Gastrocnemius medialis (tissue), 4 donors: ENCODE measurements around the gene PHLDB2. TPM values are rescaled to one million over a fixed set of nuclear protein-coding genes. Genes with fewer than 3 reads are reported as not detected.

Experiments
- ATAC-seq, 2 donors: fragments of 150-250 bp; one replicate each; pipeline ENCODE4 v1.9.1; 2016
- DNase-seq, 2 donors: peaks; one replicate each; pipeline ENCODE4 v3.0.0-alpha.2; 2019
- H3K27ac ChIP-seq, 4 donors: fragments of 200-600 bp; sonication (generic); 1 replicate in 1 of 4; 2 replicates in 3 of 4; pipeline ENCODE4 v1.5.1; 2016 to 2018; ENCODE audit warnings: mild to moderate bottlenecking in 2 of 4, moderate library complexity in 1 of 4
- H3K27me3 ChIP-seq, 3 donors: fragments of 200-600 bp; sonication (generic) in 2 of 3; 1 replicate in 1 of 3; 2 replicates in 2 of 3; pipeline versions ENCODE4 v1.5.1 to v1.6.0; 2016 to 2019; ENCODE audit warnings: mild to moderate bottlenecking in 1 of 3, moderate library complexity in 1 of 3
- H3K36me3 ChIP-seq, 2 donors: fragments of 200-600 bp; sonication (generic) in 1 of 2; one replicate each; pipeline ENCODE4 v1.5.1; 2017 to 2018
- H3K4me1 ChIP-seq, 2 donors: fragments of 200-600 bp; sonication (generic) in 1 of 2; one replicate each; pipeline ENCODE4 v1.5.1; 2016 to 2017; ENCODE audit warnings: mild to moderate bottlenecking in 2 of 2
- H3K4me3 ChIP-seq, 4 donors: fragments of 200-600 bp; sonication (generic) in 3 of 4; 1 replicate in 1 of 4; 2 replicates in 3 of 4; pipeline ENCODE4 v1.5.1; 2016 to 2019; ENCODE audit warnings: mild to moderate bottlenecking in 2 of 4
- H3K9me3 ChIP-seq, 3 donors: fragments of 200-600 bp; sonication (generic) in 2 of 3; 1 replicate in 1 of 3; 2 replicates in 2 of 3; pipeline ENCODE4 v1.5.1; 2016 to 2019
- POLR2A ChIP-seq, 2 donors: fragments of 450-650 bp; IDR thresholded peaks; one replicate each; pipeline ENCODE4 v1.6.1; 2017; ENCODE audit warnings: antibody characterized with exemption in 2 of 2, mild to moderate bottlenecking in 2 of 2, moderate library complexity in 2 of 2
- in situ Hi-C, 4 donors: fragments of 200-750 bp; cut with MboI; loops; one replicate each; pipeline versions ENCODE4 v1.15.0 to v1.8.0; 2017; ENCODE audit warnings: low sequenced_read_pairs in 4 of 4
- intact Hi-C: fragments of 100-400 bp; cut with DNase I; formaldehyde crosslinking; loops from one replicate; pipeline ENCODE4 v1.15.1; 2023; ENCODE audit warnings: low total_unique reads
- total RNA-seq, 4 donors: library from RNA; depleted of rRNA; stranded (reverse); fragments of >200 nt; gene quantifications; one replicate each; pipeline versions ENCODE4 v1.1.0 to v1.2.3, GENCODE V29; 2016
- TF ChIP-seq, protein P1 (sequence below), 5 experiments: fragments of 450-650 bp in 3 of 5; fragments of 200-600 bp in 2 of 5; sonication (generic) in 2 of 5; IDR thresholded peaks in 4 of 5; conservative IDR thresholded peaks in 1 of 5; 1 replicate in 4 of 5; 2 replicates in 1 of 5; pipeline ENCODE4 v1.5.1; 2016 to 2019; ENCODE audit warnings: antibody characterized with exemption in 5 of 5, mild to moderate bottlenecking in 3 of 5, moderate library complexity in 3 of 5

The PHLDB2 gene
- total RNA-seq, 4 donors from 2014 or later = 3.0 to 7.2 (median 4.0) TPM

DNA sequence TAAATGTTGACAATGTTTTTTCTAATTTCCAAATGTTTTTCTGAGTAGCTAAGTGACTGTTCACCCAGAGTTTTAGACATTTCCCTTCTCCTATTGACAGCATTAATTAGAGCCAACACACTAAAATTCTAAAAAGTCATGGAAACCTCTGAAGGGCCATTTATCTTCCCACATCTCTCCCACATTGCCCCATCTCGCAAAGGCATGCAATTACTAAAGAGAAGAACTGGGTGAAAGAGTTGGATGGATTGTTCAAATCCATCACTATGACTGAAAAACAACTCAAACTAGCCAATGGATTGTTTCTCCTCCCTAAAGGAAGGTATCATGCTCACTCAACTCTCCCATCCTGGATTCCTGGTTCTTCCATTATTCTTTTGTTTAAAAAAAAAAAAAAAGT lies 30.0 kb upstream of the PHLDB2 start:
- no peak overlapping the region for H3K4me3 ChIP-seq
- ATAC-seq (no peak), DNase-seq (no peak)
- intact Hi-C loops (no loop called here), in situ Hi-C loops (no loop called here)
- H3K36me3 ChIP-seq = no peaks in the 10 kb centered on the region
- TF ChIP-seq, protein P1, sequence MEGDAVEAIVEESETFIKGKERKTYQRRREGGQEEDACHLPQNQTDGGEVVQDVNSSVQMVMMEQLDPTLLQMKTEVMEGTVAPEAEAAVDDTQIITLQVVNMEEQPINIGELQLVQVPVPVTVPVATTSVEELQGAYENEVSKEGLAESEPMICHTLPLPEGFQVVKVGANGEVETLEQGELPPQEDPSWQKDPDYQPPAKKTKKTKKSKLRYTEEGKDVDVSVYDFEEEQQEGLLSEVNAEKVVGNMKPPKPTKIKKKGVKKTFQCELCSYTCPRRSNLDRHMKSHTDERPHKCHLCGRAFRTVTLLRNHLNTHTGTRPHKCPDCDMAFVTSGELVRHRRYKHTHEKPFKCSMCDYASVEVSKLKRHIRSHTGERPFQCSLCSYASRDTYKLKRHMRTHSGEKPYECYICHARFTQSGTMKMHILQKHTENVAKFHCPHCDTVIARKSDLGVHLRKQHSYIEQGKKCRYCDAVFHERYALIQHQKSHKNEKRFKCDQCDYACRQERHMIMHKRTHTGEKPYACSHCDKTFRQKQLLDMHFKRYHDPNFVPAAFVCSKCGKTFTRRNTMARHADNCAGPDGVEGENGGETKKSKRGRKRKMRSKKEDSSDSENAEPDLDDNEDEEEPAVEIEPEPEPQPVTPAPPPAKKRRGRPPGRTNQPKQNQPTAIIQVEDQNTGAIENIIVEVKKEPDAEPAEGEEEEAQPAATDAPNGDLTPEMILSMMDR (IDR thresholded peaks at IDR 0.05 in 4 of 5, conservative IDR thresholded peaks at IDR 0.05 in 1 of 5) = no peak
- TF ChIP-seq POLR2A (IDR thresholded peaks at IDR 0.05) = no peak
- H3K27me3 ChIP-seq = no peaks in the 10 kb centered on the region
- H3K4me1 ChIP-seq = no peaks in the 10 kb centered on the region
- H3K27ac ChIP-seq = no peak overlapping the region
- no peaks in the 10 kb centered on the region for H3K9me3 ChIP-seq

DNA sequence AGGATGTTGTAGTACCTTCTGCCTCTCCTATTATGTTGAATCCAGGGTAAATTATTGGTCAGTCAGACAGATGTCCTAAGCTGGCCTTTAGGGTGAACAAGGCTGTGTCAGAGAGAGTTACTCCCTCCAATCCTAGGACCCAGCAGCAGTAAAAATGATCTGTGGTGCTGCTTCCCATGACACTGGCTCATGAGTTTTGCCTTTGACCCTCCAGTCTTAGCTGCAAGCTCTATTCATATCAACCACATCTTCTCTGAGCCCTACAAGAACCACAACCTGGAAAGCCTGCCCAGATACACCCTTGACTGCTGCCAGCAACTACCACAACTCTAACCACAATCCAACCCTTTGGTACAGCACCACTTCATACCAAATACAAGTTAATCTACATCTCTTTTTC lies 27.2 kb upstream of the PHLDB2 start:
- H3K27ac ChIP-seq = no peak overlapping the region
- H3K4me1 ChIP-seq = no peaks in the 10 kb centered on the region
- in situ Hi-C loops = no loop called here
- H3K27me3 ChIP-seq = no peaks in the 10 kb centered on the region
- DNase-seq = no peak
- no peaks in the 10 kb centered on the region for H3K9me3 ChIP-seq
- TF ChIP-seq, protein P1 (IDR thresholded peaks at IDR 0.05 in 4 of 5, conservative IDR thresholded peaks at IDR 0.05 in 1 of 5) = no peak
- TF ChIP-seq POLR2A (IDR thresholded peaks at IDR 0.05) = no peak
- no peaks in the 10 kb centered on the region for H3K36me3 ChIP-seq
- intact Hi-C loops = no loop called here
- ATAC-seq = no peak
- no peak overlapping the region for H3K4me3 ChIP-seq

DNA sequence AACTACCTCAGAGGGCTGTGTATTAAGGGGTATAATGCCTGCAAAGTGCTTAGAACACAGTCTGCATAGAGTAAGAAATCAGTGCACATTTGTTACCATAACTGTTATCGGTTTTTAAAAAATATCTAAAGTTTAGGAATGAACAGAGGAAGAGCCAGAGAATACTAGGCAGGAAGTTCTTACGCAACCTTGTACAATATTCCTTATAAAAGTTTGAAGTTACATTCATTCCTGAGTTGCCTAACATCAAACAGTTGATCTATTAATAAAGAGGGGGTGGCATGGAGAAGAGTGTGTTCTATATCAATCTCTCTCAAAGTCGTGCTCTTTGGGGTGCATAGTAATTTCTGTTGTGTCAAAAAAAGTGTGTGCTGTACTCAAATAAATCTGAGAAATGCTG lies 22.0 kb upstream of the PHLDB2 start:
- no peak overlapping the region for H3K4me3 ChIP-seq
- H3K36me3 ChIP-seq = no peaks in the 10 kb centered on the region
- intact Hi-C loops (no loop called here), in situ Hi-C loops (no loop called here)
- H3K27ac ChIP-seq = no peak overlapping the region
- TF ChIP-seq, protein P1 (IDR thresholded peaks at IDR 0.05 in 4 of 5, conservative IDR thresholded peaks at IDR 0.05 in 1 of 5) = no peak
- no peak for TF ChIP-seq POLR2A (IDR thresholded peaks at IDR 0.05)
- H3K4me1 ChIP-seq = no peaks in the 10 kb centered on the region
- no peaks in the 10 kb centered on the region for H3K27me3 ChIP-seq
- ATAC-seq = no peak
- H3K9me3 ChIP-seq = no peaks in the 10 kb centered on the region
- DNase-seq = no peak

DNA sequence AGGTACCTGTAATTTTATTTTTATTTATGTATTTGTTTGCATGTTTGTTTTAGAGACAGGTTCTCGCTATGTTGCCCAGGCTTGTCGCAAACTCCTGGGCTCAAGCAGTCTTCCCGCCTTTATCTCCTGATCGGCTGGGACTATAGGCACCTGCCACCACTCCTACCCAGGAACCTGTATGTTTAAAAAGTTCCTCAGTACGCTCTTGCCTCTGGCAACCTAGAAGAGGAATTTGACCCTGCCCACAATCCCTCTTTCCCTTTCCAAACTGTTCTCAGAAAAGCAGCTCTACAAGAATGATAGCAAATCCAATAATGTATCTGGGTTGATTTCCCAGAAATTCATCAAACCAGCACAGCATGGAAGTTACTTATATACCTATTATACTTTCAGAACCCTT lies 20.9 kb upstream of the PHLDB2 start:
- ATAC-seq (no peak), DNase-seq (no peak)
- no peaks in the 10 kb centered on the region for H3K9me3 ChIP-seq
- H3K27ac ChIP-seq = no peak overlapping the region
- no peaks in the 10 kb centered on the region for H3K27me3 ChIP-seq
- no peaks in the 10 kb centered on the region for H3K36me3 ChIP-seq
- in situ Hi-C loops = no loop called here
- intact Hi-C loops = no loop called here
- H3K4me3 ChIP-seq = no peak overlapping the region
- H3K4me1 ChIP-seq = no peaks in the 10 kb centered on the region
- TF ChIP-seq POLR2A (IDR thresholded peaks at IDR 0.05) = no peak
- TF ChIP-seq, protein P1 (IDR thresholded peaks at IDR 0.05 in 4 of 5, conservative IDR thresholded peaks at IDR 0.05 in 1 of 5) = no peak

DNA sequence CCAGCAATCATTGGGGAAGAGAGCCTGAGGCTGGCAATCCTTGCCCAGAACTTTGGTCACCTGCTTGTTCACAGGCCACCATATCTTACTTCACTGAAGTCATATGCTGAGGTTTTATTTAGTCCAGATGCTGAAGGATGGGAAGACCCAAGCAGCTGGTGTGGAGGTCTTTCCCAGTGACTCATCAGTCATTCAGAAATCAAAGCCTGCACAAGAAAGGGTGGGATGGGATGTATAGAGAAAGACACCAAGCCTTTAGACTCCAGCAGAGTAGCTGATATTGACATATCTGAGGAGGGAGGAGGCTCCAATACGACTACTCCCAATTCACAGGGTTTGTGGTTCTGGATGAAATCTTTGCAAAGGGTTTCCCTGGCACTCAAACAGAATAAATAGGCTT lies 13.0 kb upstream of the PHLDB2 start:
- TF ChIP-seq, protein P1 (IDR thresholded peaks at IDR 0.05 in 4 of 5, conservative IDR thresholded peaks at IDR 0.05 in 1 of 5) = no peak
- TF ChIP-seq POLR2A (IDR thresholded peaks at IDR 0.05) = no peak
- in situ Hi-C loops (no loop called here), intact Hi-C loops (no loop called here)
- H3K9me3 ChIP-seq = no peaks in the 10 kb centered on the region
- no peak for DNase-seq
- no peaks in the 10 kb centered on the region for H3K36me3 ChIP-seq
- H3K27ac ChIP-seq = no peak overlapping the region
- ATAC-seq = no peak
- no peaks in the 10 kb centered on the region for H3K27me3 ChIP-seq
- no peaks in the 10 kb centered on the region for H3K4me1 ChIP-seq
- no peak overlapping the region for H3K4me3 ChIP-seq
